ENCODE results near the gene CCDC89. TPM values are rescaled to one million over a fixed set of nuclear protein-coding genes. Genes with fewer than 3 reads are reported as not detected.

CCDC89 gene
- total and polyA plus RNA-seq, 2 of the 13 experiments (the other 11 are each of a cell fraction or from before 2014, with no cell fraction given): 0.13 to 0.38 TPM

- intact Hi-C loops (cut with micrococcal nuclease; ENCODE audit: unreplicated experiment): no loop called here
These were observed 40.4 kb upstream of the CCDC89 start for GRCh38 chr11:85726381-85726780.

GRCh38 chr11:85725510-85726258 is 39.7 kb upstream of the CCDC89 start:
- Histone ChIP-seq H3K79me2 (ENCODE audit: insufficient read depth, low read length) (no peaks in the 10 kb centered on the region), H2AFZ (ENCODE audit: low read length) (no peak overlapping the region), H3K9me3 (ENCODE audit: low read length) (no peaks in the 10 kb centered on the region), H3K4me2 (ENCODE audit: low read depth, low read length) (no peak overlapping the region), H3K27ac (ENCODE audit: extremely low read length, insufficient read depth, low read length) (no peak overlapping the region), H3K4me3 (replicated peaks in 1 of 3; ENCODE audit: insufficient read depth in 1 of 3, low read depth in 2 of 3, low read length in 3 of 3) (no peak overlapping the region), H3K9ac (ENCODE audit: insufficient read depth, low read depth, low read length) (no peak overlapping the region), H3K27me3 (ENCODE audit: control insufficient read depth in 1 of 2, insufficient read depth in 2 of 2, low read length in 2 of 2) (peaks cover 0 to 3% of the 10 kb centered on the region in 2 experiments; a peak in 1 of 5 replicates), H3K4me1 (ENCODE audit: insufficient read depth, low read length) (no peaks in the 10 kb centered on the region), H4K20me1 (ENCODE audit: insufficient read depth, low read length) (no peaks in the 10 kb centered on the region), H3K36me3 (replicated peaks in 1 of 2; ENCODE audit: control insufficient read depth in 1 of 2, insufficient read depth in 2 of 2, low read length in 2 of 2) (no peaks in the 10 kb centered on the region)
- ChIA-PET CTCF (ENCODE audit: low intra/inter-chr PET ratio, low total read pairs) (no interaction called here), POLR2A (no interaction called here)
- no peak for ATAC-seq
- no TSS peak for BruUV-seq (replicated peaks)
- 15% methylated on average over 3 of the region's 3 CpGs for WGBS (ENCODE audit: low lambda C conversion rate)
- in situ Hi-C loops (cut with HindIII; ENCODE audit: extremely low pct_ligation_motif_present, low pct_unique_long_range_greater_than_20kb): no loop called here
- FAIRE-seq: no peak
- intact Hi-C loops (cut with micrococcal nuclease; ENCODE audit: unreplicated experiment): no loop called here
- no peak for DNase-seq (ENCODE audit: low spot score)
- no peak for TF ChIP-seq ZFP90 (CRISPR knock-in tag; IDR thresholded peaks at IDR 0.05; ENCODE audit: borderline replicate concordance)
- TF ChIP-seq NFIB (CRISPR knock-in tag; IDR thresholded peaks at IDR 0.05; ENCODE audit: borderline replicate concordance): no peak
- TF ChIP-seq THYN1 (CRISPR knock-in tag; IDR thresholded peaks at IDR 0.05; ENCODE audit: borderline replicate concordance, low read depth): no peak

More at GRCh38 chr11:85726381-85726780, 40.4 kb upstream of the CCDC89 start:
- Histone ChIP-seq H3K27ac (ENCODE audit: extremely low read length, insufficient read depth, low read length) (no peak overlapping the region), H3K9ac (ENCODE audit: insufficient read depth, low read depth, low read length) (no peak overlapping the region), H3K79me2 (ENCODE audit: insufficient read depth, low read length) (no peaks in the 10 kb centered on the region), H3K27me3 (ENCODE audit: control insufficient read depth in 1 of 2, insufficient read depth in 2 of 2, low read length in 2 of 2) (peaks cover 0 to 3% of the 10 kb centered on the region in 2 experiments; a peak in 1 of 5 replicates), H2AFZ (ENCODE audit: low read length) (no peak overlapping the region), H3K9me3 (ENCODE audit: low read length) (no peaks in the 10 kb centered on the region), H3K4me3 (replicated peaks in 1 of 3; ENCODE audit: insufficient read depth in 1 of 3, low read depth in 2 of 3, low read length in 3 of 3) (no peak overlapping the region), H3K4me2 (ENCODE audit: low read depth, low read length) (no peak overlapping the region), H3K36me3 (replicated peaks in 1 of 2; ENCODE audit: control insufficient read depth in 1 of 2, insufficient read depth in 2 of 2, low read length in 2 of 2) (no peaks in the 10 kb centered on the region), H4K20me1 (ENCODE audit: insufficient read depth, low read length) (no peaks in the 10 kb centered on the region), H3K4me1 (ENCODE audit: insufficient read depth, low read length) (no peaks in the 10 kb centered on the region)
- POLR2A ChIA-PET: no interaction called here
- CTCF ChIA-PET (ENCODE audit: low intra/inter-chr PET ratio, low total read pairs): no interaction called here
- ATAC-seq (no peak), DNase-seq (ENCODE audit: low spot score) (no peak), FAIRE-seq (no peak)
- in situ Hi-C loops (cut with HindIII; ENCODE audit: extremely low pct_ligation_motif_present, low pct_unique_long_range_greater_than_20kb): no loop called here
- 18% methylated on average over 3 of the region's 3 CpGs for WGBS (ENCODE audit: low lambda C conversion rate)
- no peak for TF ChIP-seq SALL1 (CRISPR knock-in tag; IDR thresholded peaks at IDR 0.05)
- TF ChIP-seq KLF15 (CRISPR knock-in tag; IDR thresholded peaks at IDR 0.05; ENCODE audit: borderline replicate concordance): no peak
- no peak for TF ChIP-seq RXRA (CRISPR knock-in tag; IDR thresholded peaks at IDR 0.05)
- no TSS peak for BruUV-seq (replicated peaks)

Data from HepG2 (cell line).